Osteoblast (primary cell): ENCODE measurements around the gene SOX10. TPM values are rescaled to one million over a fixed set of nuclear protein-coding genes. Genes with fewer than 3 reads are reported as not detected.
"Not testable (repeated sequence)": the region's sequence is repeated elsewhere in the genome, so short reads cannot be mapped to it uniquely, and the experiment has no call there.

Source experiments
- DNase-seq: peaks from one replicate; pipeline ENCODE4 v3.0.0; 2011; ENCODE audit warnings: low spot score, mixed read lengths; ENCODE audit not compliant: insufficient read length; ENCODE audit errors: missing footprints
- H2AFZ ChIP-seq: 2 replicates; pipeline ENCODE4 v1.6.0; 2011; ENCODE audit warnings: mild to moderate bottlenecking, low read length
- H3K27ac ChIP-seq: 2 replicates; pipeline ENCODE4 v1.5.1; 2011; ENCODE audit warnings: mild to moderate bottlenecking, low read depth, low read length, moderate library complexity
- H3K27me3 ChIP-seq: 2 replicates; pipeline ENCODE4 v1.6.0; 2012; ENCODE audit warnings: mild to moderate bottlenecking, control low read depth, inconsistent platforms, low read length, moderate library complexity; ENCODE audit not compliant: insufficient read depth
- H3K36me3 ChIP-seq: 2 replicates; pipeline ENCODE4 v1.5.1; 2011; ENCODE audit warnings: mild to moderate bottlenecking, low read length, control low read depth, moderate library complexity; ENCODE audit not compliant: insufficient read depth
- H3K4me1 ChIP-seq: 2 replicates; pipeline ENCODE4 v1.5.1; 2011; ENCODE audit warnings: mild to moderate bottlenecking, low read length, control low read depth, moderate library complexity; ENCODE audit not compliant: insufficient read depth
- H3K4me2 ChIP-seq: 2 replicates; pipeline ENCODE4 v1.6.0; 2011; ENCODE audit warnings: mild to moderate bottlenecking, low read length; ENCODE audit not compliant: insufficient read depth
- H3K4me3 ChIP-seq: fragments of 200-600 bp; sonication (generic); 3 replicates; pipeline ENCODE4 v1.5.1; 2012; ENCODE audit warnings: mild to moderate bottlenecking, low read length, inconsistent platforms; ENCODE audit not compliant: insufficient read depth
- H3K79me2 ChIP-seq: 2 replicates; pipeline ENCODE4 v1.6.0; 2012; ENCODE audit warnings: mild to moderate bottlenecking, low read length, control low read depth, inconsistent platforms; ENCODE audit not compliant: insufficient read depth
- H3K9me3 ChIP-seq: 2 replicates; pipeline ENCODE4 v1.5.1; 2011; ENCODE audit warnings: low read depth, low read length, control low read depth
- H4K20me1 ChIP-seq: 2 replicates; pipeline ENCODE4 v1.6.0; 2012; ENCODE audit warnings: mild to moderate bottlenecking, low read length, control low read depth; ENCODE audit not compliant: insufficient read depth
- total RNA-seq: library from RNA; depleted of rRNA; stranded (reverse); fragments of >200 nt; gene quantifications from 2 replicates; pipeline ENCODE4 v1.2.3, GENCODE V29; 2012
- TF ChIP-seq, protein P1 (sequence below): IDR thresholded peaks from 2 replicates; pipeline ENCODE4 v1.5.1; 2011; ENCODE audit warnings: mild to moderate bottlenecking, low read depth, low read length, moderate library complexity; ENCODE audit errors: extremely low read depth

The SOX10 gene
- total RNA-seq, 1 donor = not detected

DNA sequence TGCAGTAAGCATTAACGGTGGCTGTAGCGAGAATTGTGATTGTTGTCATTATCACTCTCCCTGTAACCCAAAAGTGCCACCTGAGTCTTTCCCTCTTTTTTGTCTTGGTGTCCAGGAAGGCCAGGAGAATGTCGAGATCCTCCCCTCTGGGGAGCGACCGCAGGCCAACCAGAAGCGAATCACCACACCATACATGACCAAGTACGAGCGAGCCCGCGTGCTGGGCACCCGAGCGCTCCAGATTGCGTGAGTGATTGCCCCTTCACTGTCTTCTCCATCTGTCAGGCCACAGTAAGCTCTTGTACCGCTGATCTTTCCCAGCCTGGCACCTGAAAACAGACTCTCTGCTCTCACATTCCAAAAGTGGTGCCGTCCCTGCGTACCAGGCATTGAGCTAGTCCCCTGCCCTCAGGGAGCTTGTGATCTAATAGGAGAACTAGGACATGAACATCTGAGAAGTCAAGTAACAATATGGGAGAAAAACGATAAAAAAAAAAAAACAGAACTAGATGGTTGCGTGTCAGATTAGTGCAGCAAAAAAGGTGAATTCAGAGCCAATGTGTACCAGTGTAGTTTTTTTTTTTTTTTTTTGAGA lies 25.0 kb downstream of the SOX10 start:
- peaks cover 52% of the 10 kb centered on the region for H3K36me3 ChIP-seq
- peak; percentile 53 for DNase-seq
- H3K27ac ChIP-seq = no peak overlapping the region
- peaks cover 7% of the 10 kb centered on the region for H3K4me1 ChIP-seq
- H3K79me2 ChIP-seq = peaks cover 28% of the 10 kb centered on the region
- no peak overlapping the region for H3K4me3 ChIP-seq
- TF ChIP-seq, protein P1, sequence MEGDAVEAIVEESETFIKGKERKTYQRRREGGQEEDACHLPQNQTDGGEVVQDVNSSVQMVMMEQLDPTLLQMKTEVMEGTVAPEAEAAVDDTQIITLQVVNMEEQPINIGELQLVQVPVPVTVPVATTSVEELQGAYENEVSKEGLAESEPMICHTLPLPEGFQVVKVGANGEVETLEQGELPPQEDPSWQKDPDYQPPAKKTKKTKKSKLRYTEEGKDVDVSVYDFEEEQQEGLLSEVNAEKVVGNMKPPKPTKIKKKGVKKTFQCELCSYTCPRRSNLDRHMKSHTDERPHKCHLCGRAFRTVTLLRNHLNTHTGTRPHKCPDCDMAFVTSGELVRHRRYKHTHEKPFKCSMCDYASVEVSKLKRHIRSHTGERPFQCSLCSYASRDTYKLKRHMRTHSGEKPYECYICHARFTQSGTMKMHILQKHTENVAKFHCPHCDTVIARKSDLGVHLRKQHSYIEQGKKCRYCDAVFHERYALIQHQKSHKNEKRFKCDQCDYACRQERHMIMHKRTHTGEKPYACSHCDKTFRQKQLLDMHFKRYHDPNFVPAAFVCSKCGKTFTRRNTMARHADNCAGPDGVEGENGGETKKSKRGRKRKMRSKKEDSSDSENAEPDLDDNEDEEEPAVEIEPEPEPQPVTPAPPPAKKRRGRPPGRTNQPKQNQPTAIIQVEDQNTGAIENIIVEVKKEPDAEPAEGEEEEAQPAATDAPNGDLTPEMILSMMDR = no peak
- no peak overlapping the region for H2AFZ ChIP-seq
- H3K4me2 ChIP-seq = no peak overlapping the region
- peaks cover 6% of the 10 kb centered on the region for H4K20me1 ChIP-seq
- no peaks in the 10 kb centered on the region for H3K9me3 ChIP-seq
- no peaks in the 10 kb centered on the region for H3K27me3 ChIP-seq

DNA sequence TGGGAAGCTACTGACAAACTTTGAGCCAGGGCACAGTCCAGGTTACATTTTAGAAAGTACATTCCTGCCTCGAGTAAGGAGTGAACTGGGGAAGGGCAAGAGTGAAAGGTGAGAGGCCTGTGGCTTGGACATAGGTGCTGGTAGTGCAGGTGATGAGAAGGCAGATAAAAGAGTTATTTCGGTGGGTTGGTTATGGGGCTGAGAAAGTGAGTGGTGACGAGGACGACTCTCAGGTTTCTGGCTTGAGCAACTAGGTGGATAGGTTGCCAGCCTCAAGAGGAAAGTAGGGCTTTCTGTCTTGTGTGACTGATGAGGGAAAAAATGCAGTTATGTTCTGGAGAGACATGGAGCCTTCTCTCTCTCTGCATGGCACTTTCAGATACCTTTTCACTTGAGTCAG lies 27.1 kb downstream of the SOX10 start:
- H3K27ac ChIP-seq = no peak overlapping the region
- peaks cover 6% of the 10 kb centered on the region for H4K20me1 ChIP-seq
- H3K79me2 ChIP-seq = peaks cover 37% of the 10 kb centered on the region
- H3K4me1 ChIP-seq = peaks cover 15% of the 10 kb centered on the region
- peaks cover 46% of the 10 kb centered on the region for H3K36me3 ChIP-seq
- no peaks in the 10 kb centered on the region for H3K27me3 ChIP-seq
- no peaks in the 10 kb centered on the region for H3K9me3 ChIP-seq
- no peak overlapping the region for H3K4me3 ChIP-seq
- TF ChIP-seq, protein P1 = no peak
- no peak overlapping the region for H3K4me2 ChIP-seq
- DNase-seq = no peak
- no peak overlapping the region for H2AFZ ChIP-seq

DNA sequence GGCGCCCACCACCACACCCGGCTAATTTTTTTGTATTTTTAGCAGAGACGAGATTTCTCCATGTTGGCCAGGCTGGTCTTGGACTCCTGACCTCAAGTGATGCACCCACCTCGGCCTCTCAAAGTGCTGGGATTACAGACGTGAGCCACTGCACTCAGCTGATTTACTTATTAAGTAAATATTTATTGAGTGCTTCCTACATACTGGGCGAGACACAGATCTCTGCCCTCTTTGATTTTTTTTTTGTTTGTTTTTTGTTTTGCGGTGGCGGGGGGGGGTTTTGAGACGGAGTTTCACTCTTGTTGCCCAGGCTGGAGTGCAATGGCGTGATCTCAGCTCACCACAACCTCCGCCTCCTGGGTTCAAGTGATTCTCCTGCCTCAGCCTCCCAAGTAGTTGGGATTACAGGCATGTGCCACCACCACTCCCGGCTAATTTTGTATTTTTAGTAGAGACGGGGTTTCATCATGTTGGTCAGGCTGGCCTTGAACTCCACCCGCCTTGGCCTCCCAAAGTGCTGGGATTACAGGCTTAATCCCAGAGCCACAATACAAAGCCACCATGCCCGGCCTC lies 28.4 kb downstream of the SOX10 start:
- not testable (repeated sequence) for H3K4me3 ChIP-seq, H3K9me3 ChIP-seq, H3K27me3 ChIP-seq, DNase-seq, H2AFZ ChIP-seq, H3K27ac ChIP-seq, H3K4me2 ChIP-seq, H4K20me1 ChIP-seq
- peaks cover 37% of the 10 kb centered on the region for H3K36me3 ChIP-seq
- peaks cover 37% of the 10 kb centered on the region for H3K79me2 ChIP-seq
- peaks cover 15% of the 10 kb centered on the region for H3K4me1 ChIP-seq

DNA sequence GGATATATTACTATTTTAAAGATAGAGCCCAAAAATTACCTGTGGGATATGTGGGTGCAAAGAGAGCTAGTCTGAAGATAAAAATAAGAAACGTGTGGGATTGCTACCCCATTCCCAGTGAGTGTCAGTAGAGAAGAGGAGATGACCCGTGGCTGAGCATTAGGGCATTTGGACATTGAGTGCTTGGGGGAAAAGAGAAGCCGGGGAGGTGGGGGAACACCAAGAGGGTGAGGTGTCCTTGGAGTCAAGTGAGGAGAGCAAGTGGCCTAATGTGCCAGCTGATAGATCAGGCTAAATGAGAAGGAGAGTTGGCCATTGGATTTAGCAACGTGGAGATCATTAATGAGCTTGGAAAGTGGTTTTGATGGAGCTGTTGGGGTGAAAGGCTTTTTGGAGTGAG lies 29.7 kb downstream of the SOX10 start:
- peaks cover 37% of the 10 kb centered on the region for H3K79me2 ChIP-seq
- peak overlapping the region; percentile 93 for H3K4me2 ChIP-seq
- H4K20me1 ChIP-seq = peaks cover 6% of the 10 kb centered on the region

More for the DNA sequence above, 29.7 kb downstream of the SOX10 start:
- TF ChIP-seq, protein P1 = no peak
- DNase-seq = no peak
- Histone ChIP-seq H2AFZ (no peak overlapping the region), H3K4me1 (peaks cover 15% of the 10 kb centered on the region), H3K27ac (peak overlapping the region; percentile 76), H3K36me3 (peaks cover 30% of the 10 kb centered on the region), H3K9me3 (no peaks in the 10 kb centered on the region), H3K4me3 (peak overlapping the region; percentile 100), H3K27me3 (no peaks in the 10 kb centered on the region)
